Measurements from ENCODE around the gene GRHPR.
"Not testable (repeated sequence)": the region's sequence is repeated elsewhere in the genome, so short reads cannot be mapped to it uniquely, and the experiment has no call there.

GRHPR gene

DNA sequence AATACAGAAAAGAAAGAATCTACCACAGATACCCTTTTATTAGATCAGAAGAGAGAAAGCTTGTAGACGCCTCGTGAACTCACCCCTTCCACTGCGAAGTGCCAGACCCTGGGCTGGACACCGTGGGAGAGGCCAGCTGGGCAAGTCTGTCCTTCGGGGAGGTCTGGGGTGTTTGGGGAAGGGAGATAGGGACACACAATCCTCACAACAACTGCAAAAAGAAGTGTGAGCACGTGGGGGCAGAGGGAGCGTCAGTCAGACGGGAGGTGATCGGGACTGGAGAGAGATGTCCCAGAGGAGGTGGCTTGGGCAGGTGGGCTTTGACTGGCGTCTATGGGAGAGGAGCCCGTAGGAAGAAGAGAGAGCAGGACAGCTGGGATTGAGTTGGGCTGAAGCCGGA, 27.3 kb upstream of the GRHPR start:
- CTCF ChIA-PET = interaction anchor here (0.7 to 2.1 kb wide), 6 partner anchors 12 to 399 kb away, joined by 3 to 7 read pairs (median 4); no protein-coding TSS in a partner anchor
- Histone ChIP-seq H3K27ac (ENCODE audit: extremely low read depth, low read depth, low read length) (no peak overlapping the region), H3K36me3 (ENCODE audit: control insufficient read depth in 2 of 2, insufficient read depth in 1 of 2, low read length in 2 of 2) (no peaks in the 10 kb centered on the region), H3K4me3 (ENCODE audit: low read depth, low read length) (no peak overlapping the region), H3K9me3 (ENCODE audit: control insufficient read depth, insufficient read depth, low read depth, low read length) (no peaks in the 10 kb centered on the region), H3K4me1 (ENCODE audit: control insufficient read depth, insufficient read depth, low read length) (no peaks in the 10 kb centered on the region)
- TF ChIP-seq ZNF37A (tag by site-specific recombination; IDR thresholded peaks at IDR 0.05) (no peak), PRDM4 (tag by site-specific recombination; IDR thresholded peaks at IDR 0.05) (no peak), ZFHX2 (tag by site-specific recombination; conservative IDR thresholded peaks at IDR 0.05) (no peak), ZNF239 (tag by site-specific recombination; IDR thresholded peaks at IDR 0.05) (no peak), ZSCAN23 (tag by site-specific recombination; IDR thresholded peaks at IDR 0.05) (no peak)
- POLR2A ChIA-PET = interaction anchor here (0.6 kb wide), 1 partner anchor 356 kb away, joined by 3 read pairs; no protein-coding TSS in a partner anchor

GRCh38 chr9:37395663-37396062, 26.8 kb upstream of the GRHPR start:
- no peak overlapping the region for H3K4me3 ChIP-seq (ENCODE audit: low read depth, low read length)
- no peaks in the 10 kb centered on the region for H3K9me3 ChIP-seq (ENCODE audit: control insufficient read depth, insufficient read depth, low read depth, low read length)
- TF ChIP-seq ZNF529 (tag by site-specific recombination; IDR thresholded peaks at IDR 0.05; ENCODE audit: insufficient replicate concordance) (no peak), ZFP3 (tag by site-specific recombination; IDR thresholded peaks at IDR 0.05; ENCODE audit: low read depth) (no peak)
- ChIA-PET POLR2A (no interaction called here), CTCF (interaction anchor here (0.7 to 2.1 kb wide), 5 partner anchors 12 to 23 kb away, joined by 3 to 7 read pairs (median 4); no protein-coding TSS in a partner anchor)
- no peak overlapping the region for H3K27ac ChIP-seq (ENCODE audit: extremely low read depth, low read depth, low read length)
- H3K36me3 ChIP-seq (ENCODE audit: control insufficient read depth in 2 of 2, insufficient read depth in 1 of 2, low read length in 2 of 2) = no peaks in the 10 kb centered on the region
- H3K4me1 ChIP-seq (ENCODE audit: control insufficient read depth, insufficient read depth, low read length) = no peaks in the 10 kb centered on the region

DNA sequence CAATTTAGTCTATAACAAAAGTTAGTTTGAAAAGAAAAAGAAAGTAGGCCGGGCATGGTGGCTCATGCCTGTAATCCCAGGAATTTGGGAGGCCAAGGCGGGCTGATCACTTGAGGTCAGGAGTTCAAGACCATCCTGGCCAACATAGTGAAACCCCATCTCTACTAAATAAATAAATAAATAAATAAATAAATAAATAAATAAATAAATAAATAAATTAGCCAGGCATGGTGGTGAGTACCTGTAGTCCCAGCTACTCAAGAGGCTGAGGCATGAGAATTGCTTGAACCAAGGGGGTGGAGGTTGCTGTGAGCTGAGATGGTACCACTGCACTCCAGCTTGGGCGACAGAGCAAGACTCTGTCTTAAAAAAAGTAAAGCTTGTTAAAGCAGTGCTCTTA, 24.5 kb upstream of the GRHPR start:
- POLR2A ChIA-PET; H3K4me3 ChIP-seq (ENCODE audit: low read depth, low read length); H3K9me3 ChIP-seq (ENCODE audit: control insufficient read depth, insufficient read depth, low read depth, low read length); H3K27ac ChIP-seq (ENCODE audit: extremely low read depth, low read depth, low read length); H3K36me3 ChIP-seq (ENCODE audit: control insufficient read depth in 2 of 2, insufficient read depth in 1 of 2, low read length in 2 of 2); H3K4me1 ChIP-seq (ENCODE audit: control insufficient read depth, insufficient read depth, low read length): not testable (repeated sequence)
- CTCF ChIA-PET = interaction anchor here (0.6 to 1.4 kb wide), 2 partner anchors 8 to 13 kb away, joined by 3 to 4 read pairs; no protein-coding TSS in a partner anchor
- peak; percentile 74 for TF ChIP-seq ZNF518A (tag by site-specific recombination; conservative IDR thresholded peaks at IDR 0.05; ENCODE audit: low read depth)
- TF ChIP-seq ZBTB11 (tag by site-specific recombination; conservative IDR thresholded peaks at IDR 0.05; ENCODE audit: low read depth) = peak; percentile 58
- 0 out of 2 replicates have a peak, but pooled peaks have one; percentile 18 for TF ChIP-seq ZNF558 (tag by site-specific recombination; IDR thresholded peaks at IDR 0.05)
- TF ChIP-seq ZNF426 (tag by site-specific recombination; IDR thresholded peaks at IDR 0.05) = peak; percentile 62
- TF ChIP-seq, protein P1, sequence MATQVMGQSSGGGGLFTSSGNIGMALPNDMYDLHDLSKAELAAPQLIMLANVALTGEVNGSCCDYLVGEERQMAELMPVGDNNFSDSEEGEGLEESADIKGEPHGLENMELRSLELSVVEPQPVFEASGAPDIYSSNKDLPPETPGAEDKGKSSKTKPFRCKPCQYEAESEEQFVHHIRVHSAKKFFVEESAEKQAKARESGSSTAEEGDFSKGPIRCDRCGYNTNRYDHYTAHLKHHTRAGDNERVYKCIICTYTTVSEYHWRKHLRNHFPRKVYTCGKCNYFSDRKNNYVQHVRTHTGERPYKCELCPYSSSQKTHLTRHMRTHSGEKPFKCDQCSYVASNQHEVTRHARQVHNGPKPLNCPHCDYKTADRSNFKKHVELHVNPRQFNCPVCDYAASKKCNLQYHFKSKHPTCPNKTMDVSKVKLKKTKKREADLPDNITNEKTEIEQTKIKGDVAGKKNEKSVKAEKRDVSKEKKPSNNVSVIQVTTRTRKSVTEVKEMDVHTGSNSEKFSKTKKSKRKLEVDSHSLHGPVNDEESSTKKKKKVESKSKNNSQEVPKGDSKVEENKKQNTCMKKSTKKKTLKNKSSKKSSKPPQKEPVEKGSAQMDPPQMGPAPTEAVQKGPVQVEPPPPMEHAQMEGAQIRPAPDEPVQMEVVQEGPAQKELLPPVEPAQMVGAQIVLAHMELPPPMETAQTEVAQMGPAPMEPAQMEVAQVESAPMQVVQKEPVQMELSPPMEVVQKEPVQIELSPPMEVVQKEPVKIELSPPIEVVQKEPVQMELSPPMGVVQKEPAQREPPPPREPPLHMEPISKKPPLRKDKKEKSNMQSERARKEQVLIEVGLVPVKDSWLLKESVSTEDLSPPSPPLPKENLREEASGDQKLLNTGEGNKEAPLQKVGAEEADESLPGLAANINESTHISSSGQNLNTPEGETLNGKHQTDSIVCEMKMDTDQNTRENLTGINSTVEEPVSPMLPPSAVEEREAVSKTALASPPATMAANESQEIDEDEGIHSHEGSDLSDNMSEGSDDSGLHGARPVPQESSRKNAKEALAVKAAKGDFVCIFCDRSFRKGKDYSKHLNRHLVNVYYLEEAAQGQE (tag by site-specific recombination; IDR thresholded peaks at IDR 0.05) = peak; percentile 34; the same call in 1 of the 2 replicates
- TF ChIP-seq ZNF664 (tag by site-specific recombination; IDR thresholded peaks at IDR 0.05) = 0 out of 2 replicates have a peak, but pooled peaks have one; percentile 13
- peak; percentile 48 for TF ChIP-seq ZNF555 (tag by site-specific recombination; conservative IDR thresholded peaks at IDR 0.05)
- TF ChIP-seq ZNF394 (tag by site-specific recombination; IDR thresholded peaks at IDR 0.05; ENCODE audit: borderline replicate concordance) = peak; percentile 88
- peak; percentile 49; the same call in 1 of the 2 replicates for TF ChIP-seq ZNF623 (tag by site-specific recombination; IDR thresholded peaks at IDR 0.05)
